NCI-H460 (cell line): ENCODE data around the gene MYZAP. TPM values are rescaled to one million over a fixed set of nuclear protein-coding genes. Genes with fewer than 3 reads are reported as not detected.
A peak's percentile ranks its signal among the peaks of the same experiment; 100 is the strongest.

Source experiments
- DNase-seq: peaks from one replicate; pipeline ENCODE4 v3.0.0-alpha.2; 2016; ENCODE audit warnings: low read depth; ENCODE audit errors: extremely low read depth
- total RNA-seq: library from RNA; depleted of rRNA; stranded (reverse); fragments of >200 nt; shearing (Covaris generic); gene quantifications from 2 replicates; pipeline ENCODE4 v1.2.3, GENCODE V29; 2014

MYZAP gene
- total RNA-seq, 1 experiment from 2014 or later = not detected

GRCh38 chr15:57685306-57686095 is 93.8 kb downstream of the MYZAP start:
- DNase-seq = peak; percentile 67

GRCh38 chr15:57686657-57687056 is 95.0 kb downstream of the MYZAP start:
- peak; percentile 52 for DNase-seq

- no peak for DNase-seq
These were observed 98.8 kb downstream of the MYZAP start for GRCh38 chr15:57690341-57690966.

GRCh38 chr15:57691082-57691481 is 99.4 kb downstream of the MYZAP start:
- no peak for DNase-seq

- no peak for DNase-seq
These were observed 101.0 kb downstream of the MYZAP start for GRCh38 chr15:57692709-57693108.

- DNase-seq = no peak
These were observed 102.6 kb downstream of the MYZAP start for GRCh38 chr15:57694279-57694678.

GRCh38 chr15:57696146-57696545 is 104.4 kb downstream of the MYZAP start:
- no peak for DNase-seq

- DNase-seq = no peak
These were observed 105.9 kb downstream of the MYZAP start for GRCh38 chr15:57697588-57697987.

- no peak for DNase-seq
These were observed 106.5 kb downstream of the MYZAP start for GRCh38 chr15:57698243-57698642.

- no peak for DNase-seq
These were observed 107.3 kb downstream of the MYZAP start for GRCh38 chr15:57698991-57699390.

GRCh38 chr15:57703387-57703786 is 111.7 kb downstream of the MYZAP start:
- no peak for DNase-seq

GRCh38 chr15:57704441-57704840 is 112.7 kb downstream of the MYZAP start:
- DNase-seq = no peak

GRCh38 chr15:57705746-57706404 is 114.2 kb downstream of the MYZAP start:
- DNase-seq = no peak

- DNase-seq = peak; percentile 94
These were observed 114.9 kb downstream of the MYZAP start, which contains the start of gene POLR2M for GRCh38 chr15:57706405-57707209. Gene POLR2M, plus strand, starts transcription at chr15:57706714. Its CDS starts 129 bp downstream, at chr15:57706843.

- no peak for DNase-seq
These were observed 116.3 kb downstream of the MYZAP start for GRCh38 chr15:57708047-57708446.

GRCh38 chr15:57718309-57718708 is 126.6 kb downstream of the MYZAP start:
- DNase-seq = no peak

GRCh38 chr15:57720867-57721266 is 129.2 kb downstream of the MYZAP start:
- DNase-seq = no peak

- no peak for DNase-seq
These were observed 134.7 kb downstream of the MYZAP start for GRCh38 chr15:57726411-57726810.

- DNase-seq = no peak
These were observed 135.3 kb downstream of the MYZAP start for GRCh38 chr15:57727031-57727430.

- no peak for DNase-seq
These were observed 136.7 kb downstream of the MYZAP start for GRCh38 chr15:57728436-57728835.

- no peak for DNase-seq
These were observed 139.2 kb downstream of the MYZAP start for GRCh38 chr15:57730876-57731275.
